ENCODE data around the gene SLC13A3. TPM values are rescaled to one million over a fixed set of nuclear protein-coding genes. Genes with fewer than 3 reads are reported as not detected.

Gene SLC13A3
- total RNA-seq, 1 experiment from 2014 or later: 17.5 TPM

GRCh38 chr20:46644733-46645132 lies 6.5 kb downstream of the SLC13A3 start:
- Histone ChIP-seq H3K23me2 (ENCODE audit: insufficient read length, low read depth, low read length, poor library complexity, severe bottlenecking) (no peaks in the 10 kb centered on the region), H4K5ac (ENCODE audit: insufficient read length, low read depth, low read length) (no peak overlapping the region), H2AFZ (ENCODE audit: low read length) (no peak overlapping the region), H3K79me2 (ENCODE audit: insufficient read depth, low read length) (no peaks in the 10 kb centered on the region), H3K27me3 (ENCODE audit: insufficient read depth, low read length) (no peaks in the 10 kb centered on the region), H3K79me1 (ENCODE audit: insufficient read depth, low read depth, low read length, poor library complexity, severe bottlenecking) (no peaks in the 10 kb centered on the region), H4K8ac (replicated peaks; ENCODE audit: insufficient read length, low read depth, low read length) (no peak overlapping the region), H3K56ac (ENCODE audit: insufficient read length, low read depth, low read length) (no peak overlapping the region), H3K23ac (ENCODE audit: insufficient read length, low read depth, low read length) (no peak overlapping the region), H2AK5ac (ENCODE audit: insufficient read length, low read length) (no peak overlapping the region), H3K4me2 (ENCODE audit: insufficient read depth, insufficient read length, low read length) (no peak overlapping the region), H3K9ac (ENCODE audit: extremely low read depth, insufficient read length, low read length) (no peak overlapping the region), H4K91ac (ENCODE audit: insufficient read length, low read depth, low read length) (no peak overlapping the region), H2BK15ac (ENCODE audit: low read depth, low read length) (no peak overlapping the region), H3K9me3 (ENCODE audit: control insufficient read depth, low read depth, low read length) (no peaks in the 10 kb centered on the region), H2BK12ac (ENCODE audit: insufficient read length, low read depth, low read length) (no peak overlapping the region), H2BK120ac (ENCODE audit: low read depth, low read length, poor library complexity, severe bottlenecking) (no peak overlapping the region), H2BK5ac (ENCODE audit: insufficient read length, low read length) (no peak overlapping the region), H3K18ac (ENCODE audit: insufficient read length, low read depth, low read length) (no peak overlapping the region), H3T11ph (ENCODE audit: low read length) (no peak overlapping the region), H2BK20ac (ENCODE audit: low read depth, low read length, poor library complexity, severe bottlenecking) (no peak overlapping the region), H3K4ac (ENCODE audit: low read depth, low read length) (no peak overlapping the region), H3K14ac (ENCODE audit: insufficient read depth, low read length) (no peak overlapping the region), H4K20me1 (ENCODE audit: control insufficient read depth, insufficient read depth, insufficient read length) (peaks cover 5% of the 10 kb centered on the region), H3K27ac (ENCODE audit: insufficient read length, low read depth, low read length) (no peak overlapping the region), H3K4me1 (ENCODE audit: insufficient read depth, low read length) (no peaks in the 10 kb centered on the region)
- H3K4me1 Mint-ChIP-seq: peaks cover 33 to 38% of the 10 kb centered on the region in 2 experiments
- no peaks in the 10 kb centered on the region for H3K9me3 Mint-ChIP-seq
- H3K4me3 Mint-ChIP-seq: no peak overlapping the region
- H3K36me3 Mint-ChIP-seq (ENCODE audit: insufficient read depth in 1 of 3, low read depth in 3 of 3): peaks cover 0 to 11% (median 0%) of the 10 kb centered on the region in 3 experiments; a peak in 2 of 7 replicates
- H3K27me3 Mint-ChIP-seq (ENCODE audit: low read depth): peaks cover 20% of the 10 kb centered on the region
- no peak overlapping the region for H3K27ac Mint-ChIP-seq
- no CpG with 5 or more reads among the region's 1 CpG for WGBS (ENCODE audit: extremely low coverage, insufficient read length, low lambda C conversion rate)
- no peak for DNase-seq
- no peak for TF ChIP-seq CTCF (conservative IDR thresholded peaks at IDR 0.05)

Measured in H9 (cell line).